Neuron (in vitro differentiated cells): ENCODE data around the gene TMEM178B.
"Not testable (repeated sequence)": the region's sequence is repeated elsewhere in the genome, so short reads cannot be mapped to it uniquely, and the experiment has no call there.

Experiments used
- H2AFZ ChIP-seq: one replicate; pipeline ENCODE4 v1.6.1; 2013; ENCODE audit warnings: low read depth, mild to moderate bottlenecking, inconsistent platforms, low read length, moderate library complexity
- H3K27me3 ChIP-seq: one replicate; pipeline ENCODE4 v1.6.1; 2013; ENCODE audit warnings: low read length; ENCODE audit not compliant: insufficient read depth
- H3K36me3 ChIP-seq: one replicate; pipeline ENCODE4 v1.6.1; 2013; ENCODE audit warnings: low read length; ENCODE audit not compliant: insufficient read depth
- H3K4me1 ChIP-seq: one replicate; pipeline ENCODE4 v1.6.1; 2013; ENCODE audit warnings: low read length; ENCODE audit not compliant: insufficient read depth
- H3K4me3 ChIP-seq: 2 replicates; pipeline ENCODE4 v1.5.1; 2013; ENCODE audit warnings: mild to moderate bottlenecking, low read length, moderate library complexity
- H3K9me3 ChIP-seq: one replicate; pipeline ENCODE4 v1.6.1; 2013; ENCODE audit warnings: low read length

Gene TMEM178B

GRCh38 chr7:141184532-141185190 lies 110.8 kb downstream of the TMEM178B start:
- Histone ChIP-seq H3K4me1 (no peaks in the 10 kb centered on the region), H3K4me3 (no peak overlapping the region), H3K27me3 (no peaks in the 10 kb centered on the region), H3K36me3 (no peaks in the 10 kb centered on the region), H2AFZ (no peak overlapping the region), H3K9me3 (no peaks in the 10 kb centered on the region)

GRCh38 chr7:141185369-141185967 lies 111.6 kb downstream of the TMEM178B start:
- H2AFZ ChIP-seq = no peak overlapping the region
- H3K36me3 ChIP-seq = no peaks in the 10 kb centered on the region
- no peaks in the 10 kb centered on the region for H3K9me3 ChIP-seq
- no peaks in the 10 kb centered on the region for H3K27me3 ChIP-seq
- no peak overlapping the region for H3K4me3 ChIP-seq
- no peaks in the 10 kb centered on the region for H3K4me1 ChIP-seq

- H3K27me3 ChIP-seq = no peaks in the 10 kb centered on the region
- no peak overlapping the region for H3K4me3 ChIP-seq
- no peaks in the 10 kb centered on the region for H3K4me1 ChIP-seq
- H3K36me3 ChIP-seq = no peaks in the 10 kb centered on the region
- H2AFZ ChIP-seq = no peak overlapping the region
- H3K9me3 ChIP-seq = peaks cover 2% of the 10 kb centered on the region
These were observed 115.4 kb downstream of the TMEM178B start for GRCh38 chr7:141189231-141189630.

- no peak overlapping the region for H2AFZ ChIP-seq
These were observed 116.6 kb downstream of the TMEM178B start for GRCh38 chr7:141190495-141190894.

GRCh38 chr7:141191277-141191676 lies 117.4 kb downstream of the TMEM178B start:
- H3K36me3 ChIP-seq = no peaks in the 10 kb centered on the region
- H2AFZ ChIP-seq = no peak overlapping the region
- no peak overlapping the region for H3K4me3 ChIP-seq
- peaks cover 2% of the 10 kb centered on the region for H3K9me3 ChIP-seq
- H3K4me1 ChIP-seq = no peaks in the 10 kb centered on the region
- H3K27me3 ChIP-seq = no peaks in the 10 kb centered on the region

More at GRCh38 chr7:141190495-141190894, 116.6 kb downstream of the TMEM178B start:
- Histone ChIP-seq H3K27me3 (no peaks in the 10 kb centered on the region), H3K4me1 (no peaks in the 10 kb centered on the region), H3K4me3 (no peak overlapping the region), H3K9me3 (peaks cover 2% of the 10 kb centered on the region), H3K36me3 (no peaks in the 10 kb centered on the region)

GRCh38 chr7:141193066-141193465 lies 119.2 kb downstream of the TMEM178B start:
- H3K4me3 ChIP-seq = no peak overlapping the region
- peaks cover 2% of the 10 kb centered on the region for H3K9me3 ChIP-seq
- H3K36me3 ChIP-seq = no peaks in the 10 kb centered on the region
- no peak overlapping the region for H2AFZ ChIP-seq
- no peaks in the 10 kb centered on the region for H3K27me3 ChIP-seq
- no peaks in the 10 kb centered on the region for H3K4me1 ChIP-seq

GRCh38 chr7:141195722-141196121 lies 121.9 kb downstream of the TMEM178B start:
- H3K4me1 ChIP-seq, H2AFZ ChIP-seq, H3K9me3 ChIP-seq, H3K27me3 ChIP-seq, H3K4me3 ChIP-seq, H3K36me3 ChIP-seq: not testable (repeated sequence)

- Histone ChIP-seq H2AFZ (no peak overlapping the region), H3K4me3 (no peak overlapping the region), H3K27me3 (no peaks in the 10 kb centered on the region), H3K36me3 (no peaks in the 10 kb centered on the region), H3K4me1 (peaks cover 10% of the 10 kb centered on the region), H3K9me3 (no peaks in the 10 kb centered on the region)
These were observed 124.5 kb downstream of the TMEM178B start for GRCh38 chr7:141198194-141198958.

- no peaks in the 10 kb centered on the region for H3K9me3 ChIP-seq
- no peak overlapping the region for H3K4me3 ChIP-seq
- H3K27me3 ChIP-seq = no peaks in the 10 kb centered on the region
- no peaks in the 10 kb centered on the region for H3K36me3 ChIP-seq
- H2AFZ ChIP-seq = no peak overlapping the region
- H3K4me1 ChIP-seq = peaks cover 20% of the 10 kb centered on the region
These were observed 126.6 kb downstream of the TMEM178B start for GRCh38 chr7:141200191-141201108.

- H3K4me1 ChIP-seq = peaks cover 20% of the 10 kb centered on the region
- H2AFZ ChIP-seq = no peak overlapping the region
- no peaks in the 10 kb centered on the region for H3K36me3 ChIP-seq
- no peak overlapping the region for H3K4me3 ChIP-seq
- no peaks in the 10 kb centered on the region for H3K27me3 ChIP-seq
- no peaks in the 10 kb centered on the region for H3K9me3 ChIP-seq
These were observed 127.5 kb downstream of the TMEM178B start for GRCh38 chr7:141201145-141201885.

- H3K36me3 ChIP-seq = no peaks in the 10 kb centered on the region
- no peaks in the 10 kb centered on the region for H3K9me3 ChIP-seq
- peaks cover 20% of the 10 kb centered on the region for H3K4me1 ChIP-seq
- no peak overlapping the region for H2AFZ ChIP-seq
- no peak overlapping the region for H3K4me3 ChIP-seq
- H3K27me3 ChIP-seq = no peaks in the 10 kb centered on the region
These were observed 128.7 kb downstream of the TMEM178B start for GRCh38 chr7:141202535-141202934.

GRCh38 chr7:141203177-141203576 lies 129.3 kb downstream of the TMEM178B start:
- peaks cover 20% of the 10 kb centered on the region for H3K4me1 ChIP-seq
- H3K9me3 ChIP-seq = no peaks in the 10 kb centered on the region
- no peaks in the 10 kb centered on the region for H3K27me3 ChIP-seq
- no peak overlapping the region for H3K4me3 ChIP-seq
- H2AFZ ChIP-seq = no peak overlapping the region
- H3K36me3 ChIP-seq = no peaks in the 10 kb centered on the region
